Osteocyte (in vitro differentiated cells): ENCODE measurements around the gene CRYBB3. TPM values are rescaled to one million over a fixed set of nuclear protein-coding genes. Genes with fewer than 3 reads are reported as not detected.
"Not testable (repeated sequence)": the region's sequence is repeated elsewhere in the genome, so short reads cannot be mapped to it uniquely, and the experiment has no call there.

Source experiments
- DNase-seq: peaks from one replicate; pipeline ENCODE4 v3.0.0; 2021; ENCODE audit warnings: mixed read lengths; ENCODE audit not compliant: unreplicated experiment; ENCODE audit errors: extremely low spot score
- H3K27ac Mint-ChIP-seq: one replicate; pipeline ENCODE4 v1.8.0; 2021; ENCODE audit warnings: mild to moderate bottlenecking, mixed read lengths; ENCODE audit not compliant: unreplicated experiment
- H3K27me3 Mint-ChIP-seq: one replicate; pipeline ENCODE4 v1.8.0; 2021; ENCODE audit warnings: mixed read lengths; ENCODE audit not compliant: unreplicated experiment
- H3K36me3 Mint-ChIP-seq: one replicate; pipeline ENCODE4 v1.8.0; 2021; ENCODE audit warnings: mixed read lengths; ENCODE audit not compliant: unreplicated experiment
- H3K4me1 Mint-ChIP-seq: one replicate; pipeline ENCODE4 v1.8.0; 2021; ENCODE audit warnings: mixed read lengths; ENCODE audit not compliant: unreplicated experiment
- H3K4me3 Mint-ChIP-seq: one replicate; pipeline ENCODE4 v1.8.0; 2021; ENCODE audit warnings: mild to moderate bottlenecking, moderate library complexity, mixed read lengths; ENCODE audit not compliant: unreplicated experiment
- H3K9me3 Mint-ChIP-seq: one replicate; pipeline ENCODE4 v1.8.0; 2021; ENCODE audit warnings: mixed read lengths; ENCODE audit not compliant: unreplicated experiment
- CTCF ChIP-seq: fragments of 200-600 bp; sonication (generic); IDR thresholded peaks from 2 replicates; pipeline ENCODE4 v1.5.0; 2021; ENCODE audit warnings: antibody characterized with exemption, mild to moderate bottlenecking, moderate library complexity
- total RNA-seq: library from RNA; stranded (reverse); gene quantifications from 2 replicates; pipeline ENCODE4 v1.2.1, GENCODE V29; 2021

CRYBB3 gene
- total RNA-seq, 1 donor from 2014 or later: not detected

GRCh38 chr22:25201557-25202273, 2.1 kb downstream of the CRYBB3 start:
- Mint-ChIP-seq H3K27ac (no peak overlapping the region), H3K4me3 (no peak overlapping the region), H3K9me3 (no peaks in the 10 kb centered on the region), H3K36me3 (no peaks in the 10 kb centered on the region), H3K27me3 (peaks cover 3% of the 10 kb centered on the region), H3K4me1 (no peaks in the 10 kb centered on the region)
- DNase-seq: no peak
- TF ChIP-seq CTCF: no peak

GRCh38 chr22:25202290-25202921, 2.7 kb downstream of the CRYBB3 start:
- TF ChIP-seq CTCF: peak; percentile 94
- Mint-ChIP-seq H3K9me3 (no peaks in the 10 kb centered on the region), H3K36me3 (no peaks in the 10 kb centered on the region), H3K27me3 (peaks cover 4% of the 10 kb centered on the region), H3K4me3 (no peak overlapping the region), H3K4me1 (no peaks in the 10 kb centered on the region), H3K27ac (no peak overlapping the region)
- peak; percentile 88 for DNase-seq

- DNase-seq: no peak
- no peak overlapping the region for H3K27ac Mint-ChIP-seq
- H3K36me3 Mint-ChIP-seq: no peaks in the 10 kb centered on the region
These were observed 3.4 kb downstream of the CRYBB3 start for GRCh38 chr22:25203082-25203481.

GRCh38 chr22:25204547-25204946, 4.9 kb downstream of the CRYBB3 start:
- H3K27ac Mint-ChIP-seq, H3K4me1 Mint-ChIP-seq, H3K9me3 Mint-ChIP-seq, H3K27me3 Mint-ChIP-seq, H3K36me3 Mint-ChIP-seq, DNase-seq, H3K4me3 Mint-ChIP-seq: not testable (repeated sequence)

More at GRCh38 chr22:25203082-25203481, 3.4 kb downstream of the CRYBB3 start:
- H3K4me1 Mint-ChIP-seq: no peaks in the 10 kb centered on the region
- H3K4me3 Mint-ChIP-seq: no peak overlapping the region
- H3K9me3 Mint-ChIP-seq: no peaks in the 10 kb centered on the region
- peaks cover 4% of the 10 kb centered on the region for H3K27me3 Mint-ChIP-seq
- TF ChIP-seq CTCF: no peak

GRCh38 chr22:25205847-25206246, 6.2 kb downstream of the CRYBB3 start:
- peaks cover 4% of the 10 kb centered on the region for H3K27me3 Mint-ChIP-seq
- no peaks in the 10 kb centered on the region for H3K4me1 Mint-ChIP-seq
- no peaks in the 10 kb centered on the region for H3K9me3 Mint-ChIP-seq
- H3K27ac Mint-ChIP-seq: no peak overlapping the region
- no peak for DNase-seq
- no peak for TF ChIP-seq CTCF
- H3K36me3 Mint-ChIP-seq: no peaks in the 10 kb centered on the region
- H3K4me3 Mint-ChIP-seq: no peak overlapping the region
